ENCODE data around the gene GNG10.

- TF ChIP-seq CTCF (IDR thresholded peaks at IDR 0.05) (no peak), POLR2A (IDR thresholded peaks at IDR 0.05) (no peak)
These were observed 16.9 kb downstream of the GNG10 start for GRCh38 chr9:111678293-111678692.
